Naive B cell (primary cell): Measurements from ENCODE around the gene JPH4. TPM values are rescaled to one million over a fixed set of nuclear protein-coding genes. Genes with fewer than 3 reads are reported as not detected.
"Not testable (repeated sequence)": the region's sequence is repeated elsewhere in the genome, so short reads cannot be mapped to it uniquely, and the experiment has no call there.

Experiments
- ATAC-seq, 2 donors: fragments of 150-1000 bp; cut with Tn5 transposase; 2 replicates each; pipeline ENCODE4 v1.10.0; 2021; ENCODE audit warnings: low read depth in 2 of 2, mild to moderate bottlenecking in 2 of 2, moderate library complexity in 2 of 2
- DNase-seq: peaks from one replicate; pipeline ENCODE4 v3.0.0; 2022
- H3K27ac Mint-ChIP-seq, 6 donors: one replicate each; pipeline ENCODE4 v1.8.0; 2020 to 2022; ENCODE audit warnings: mild to moderate bottlenecking in 6 of 6, mixed read lengths in 6 of 6, moderate library complexity in 5 of 6, inconsistent platforms in 2 of 6
- H3K27me3 Mint-ChIP-seq, 3 donors: one replicate each; pipeline ENCODE4 v1.8.0; 2021 to 2022; ENCODE audit warnings: mixed read lengths in 3 of 3, mild to moderate bottlenecking in 1 of 3
- H3K36me3 Mint-ChIP-seq, 2 donors: one replicate each; pipeline ENCODE4 v1.8.0; 2020 to 2022; ENCODE audit warnings: mixed read lengths in 2 of 2, inconsistent platforms in 1 of 2, mild to moderate bottlenecking in 1 of 2
- H3K4me1 Mint-ChIP-seq, 3 donors: one replicate each; pipeline ENCODE4 v1.8.0; 2020 to 2022; ENCODE audit warnings: mixed read lengths in 3 of 3, inconsistent platforms in 1 of 3, mild to moderate bottlenecking in 1 of 3, moderate library complexity in 1 of 3
- H3K4me3 Mint-ChIP-seq, 8 donors: one replicate each; pipeline ENCODE4 v1.8.0; 2020 to 2022; ENCODE audit warnings: mild to moderate bottlenecking in 8 of 8, mixed read lengths in 8 of 8, moderate library complexity in 8 of 8, inconsistent platforms in 2 of 8
- H3K9me3 Mint-ChIP-seq, 7 donors: one replicate each; pipeline ENCODE4 v1.8.0; 2020 to 2022; ENCODE audit warnings: mixed read lengths in 7 of 7, mild to moderate bottlenecking in 5 of 7, inconsistent platforms in 2 of 7, moderate library complexity in 1 of 7
- polyA plus RNA-seq, 6 donors: library from polyadenylated mRNA; unstranded; fragments of 300-500 nt; fragmentation: Illumina TruSeq; gene quantifications; one replicate each; pipeline ENCODE4 v1.2.3, GENCODE V29; 2021; ENCODE audit warnings: low read depth in 6 of 6

The JPH4 gene
- polyA plus RNA-seq, 6 donors from 2014 or later = 0.09 to 1.3 (median 0.17) TPM; not detected in 3

DNA sequence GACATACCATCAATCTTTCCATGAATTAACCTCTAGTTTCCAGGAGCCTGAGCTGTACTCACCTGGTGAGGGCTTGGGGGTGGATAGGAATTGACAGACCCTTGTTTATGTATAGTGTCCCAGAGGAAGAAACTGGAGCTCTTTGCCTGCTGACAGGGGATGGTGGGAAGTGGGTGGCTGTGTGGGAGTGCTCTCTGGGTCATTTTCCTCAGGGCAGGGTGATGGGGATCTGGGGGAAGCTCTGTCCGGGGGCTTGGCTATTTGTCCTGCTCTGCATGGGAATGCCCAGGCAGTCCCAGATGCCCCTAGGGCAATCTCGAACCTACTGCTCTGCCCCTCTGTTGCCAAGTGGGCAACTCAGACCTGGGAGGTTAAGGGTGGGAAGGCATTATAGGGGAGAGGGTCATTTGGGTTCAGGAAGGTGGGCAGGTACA, 35.8 kb upstream of the JPH4 start:
- Mint-ChIP-seq H3K4me1 (no peaks in the 10 kb centered on the region), H3K4me3 (no peak overlapping the region), H3K9me3 (peaks cover 0 to 2% (median 0%) of the 10 kb centered on the region in 7 donors), H3K27me3 (peaks cover 19 to 26% (median 25%) of the 10 kb centered on the region in 3 donors), H3K27ac (no peak overlapping the region), H3K36me3 (no peaks in the 10 kb centered on the region)
- DNase-seq (no peak), ATAC-seq (no peak)

DNA sequence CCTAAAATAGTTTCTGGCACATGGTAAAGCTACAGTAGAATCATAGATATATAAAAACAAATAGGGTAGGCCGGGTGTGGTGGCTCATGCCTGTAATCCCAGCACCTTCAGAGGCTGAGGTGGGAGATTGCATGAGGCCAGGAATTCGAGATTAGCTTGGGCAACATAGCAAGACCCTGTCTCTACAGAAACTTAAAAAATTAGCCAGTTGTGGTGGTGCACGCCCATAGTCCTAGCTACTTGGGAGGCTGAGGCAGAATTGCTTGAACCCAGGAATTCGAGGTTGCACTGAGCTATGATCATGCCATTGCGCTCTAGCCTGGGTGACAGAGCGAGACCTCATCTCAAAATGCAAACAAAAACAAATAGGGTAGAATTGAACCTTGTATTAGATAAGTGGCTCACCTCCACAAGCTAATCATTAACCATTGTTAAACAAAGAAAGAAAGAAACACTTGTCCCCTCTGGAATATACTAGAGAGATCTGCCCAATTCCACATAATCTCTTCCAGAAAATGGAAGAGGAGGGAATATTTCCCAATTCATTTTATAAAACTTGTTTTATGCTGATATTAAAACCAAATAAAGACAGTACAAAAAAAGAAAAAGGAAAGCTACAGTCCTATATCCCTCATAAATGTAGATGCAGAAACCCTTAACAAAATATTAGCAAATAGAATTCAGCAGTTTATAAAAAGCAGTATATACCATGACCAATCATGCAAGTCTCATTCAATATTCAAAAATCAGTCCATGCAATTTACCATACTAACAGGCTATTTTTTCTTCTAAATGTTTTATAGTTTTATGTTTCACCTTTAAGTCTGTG, 34.9 kb upstream of the JPH4 start:
- H3K27ac Mint-ChIP-seq = no peak overlapping the region
- DNase-seq = no peak
- no peaks in the 10 kb centered on the region for H3K36me3 Mint-ChIP-seq
- H3K4me1 Mint-ChIP-seq = no peaks in the 10 kb centered on the region
- peaks cover 0 to 4% (median 0%) of the 10 kb centered on the region in 7 donors for H3K9me3 Mint-ChIP-seq
- no peak overlapping the region for H3K4me3 Mint-ChIP-seq
- peaks cover 19 to 33% (median 21%) of the 10 kb centered on the region in 3 donors for H3K27me3 Mint-ChIP-seq
- ATAC-seq = no peak

DNA sequence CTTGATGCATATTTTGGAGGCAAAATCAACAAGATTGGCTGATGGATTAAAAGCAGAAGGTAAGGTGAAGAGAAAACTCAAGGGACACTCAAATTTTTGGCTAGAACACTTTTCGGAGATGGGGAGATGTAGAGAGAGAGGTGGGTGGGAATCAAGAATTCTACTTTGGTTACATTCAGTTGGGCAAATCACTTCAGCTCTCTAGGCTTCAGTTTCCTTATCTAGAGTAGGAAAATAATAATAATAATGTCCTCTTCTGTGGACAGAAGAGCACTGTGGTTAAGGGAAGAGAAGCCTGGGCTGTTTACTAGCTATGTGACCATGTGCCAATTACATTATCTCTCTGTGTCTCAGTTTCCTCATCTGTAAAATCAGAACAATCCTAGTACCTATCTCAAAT, 34.2 kb upstream of the JPH4 start:
- DNase-seq (no peak), ATAC-seq (no peak)
- Mint-ChIP-seq H3K9me3 (peaks cover 0 to 4% (median 0%) of the 10 kb centered on the region in 7 donors), H3K4me1 (no peaks in the 10 kb centered on the region), H3K27ac (no peak overlapping the region), H3K27me3 (peaks cover 17 to 33% (median 19%) of the 10 kb centered on the region in 3 donors), H3K4me3 (no peak overlapping the region), H3K36me3 (no peaks in the 10 kb centered on the region)

DNA sequence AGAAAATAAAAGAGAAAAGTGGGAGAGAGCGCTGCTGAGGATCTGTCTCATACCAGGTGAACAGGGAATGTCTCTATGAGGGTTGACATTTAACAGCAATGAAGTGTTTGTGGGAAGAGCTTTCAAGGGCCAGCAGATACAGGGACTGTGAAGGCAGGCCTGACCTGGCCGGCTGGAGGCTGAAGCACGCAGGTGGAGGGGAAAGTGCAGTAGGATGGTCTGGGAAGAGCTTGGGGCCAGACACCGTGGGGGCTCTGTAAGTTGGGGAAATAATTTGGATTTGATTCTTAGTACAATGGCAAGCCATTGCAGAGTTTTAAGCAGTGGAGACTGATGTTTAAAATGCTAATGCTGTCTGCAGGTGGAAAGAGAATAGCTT, 33.8 kb upstream of the JPH4 start:
- H3K9me3 Mint-ChIP-seq = peaks cover 0 to 4% (median 0%) of the 10 kb centered on the region in 7 donors
- ATAC-seq (no peak), DNase-seq (no peak)
- no peaks in the 10 kb centered on the region for H3K4me1 Mint-ChIP-seq
- no peaks in the 10 kb centered on the region for H3K36me3 Mint-ChIP-seq
- H3K4me3 Mint-ChIP-seq = no peak overlapping the region
- H3K27ac Mint-ChIP-seq = no peak overlapping the region
- peaks cover 17 to 37% (median 19%) of the 10 kb centered on the region in 3 donors for H3K27me3 Mint-ChIP-seq

DNA sequence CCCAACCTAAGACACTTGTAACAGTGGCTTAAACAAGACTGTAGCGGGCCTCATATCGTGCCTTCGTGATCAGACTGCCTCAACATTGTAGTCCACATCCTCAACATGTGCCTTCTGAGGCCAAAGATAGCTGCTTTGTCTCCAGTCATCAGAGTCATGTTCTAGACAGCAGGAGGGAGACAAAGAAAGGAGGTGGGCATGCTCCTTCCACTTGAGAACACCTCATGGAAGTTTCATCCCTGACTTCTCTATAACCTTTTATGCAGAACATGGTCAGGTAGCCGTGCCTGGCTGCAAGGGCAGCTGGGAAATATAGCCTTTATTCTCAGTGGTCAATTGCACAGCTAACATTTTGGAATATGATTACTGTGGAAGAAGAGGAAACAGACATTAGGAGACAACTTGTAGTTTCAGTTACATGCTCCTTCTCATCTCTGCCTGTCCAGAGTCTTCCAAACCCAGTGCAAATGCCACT, 32.3 kb upstream of the JPH4 start:
- no peaks in the 10 kb centered on the region for H3K36me3 Mint-ChIP-seq
- H3K27me3 Mint-ChIP-seq = peaks cover 23 to 51% (median 25%) of the 10 kb centered on the region in 3 donors
- DNase-seq (no peak), ATAC-seq (no peak)
- H3K4me1 Mint-ChIP-seq = no peaks in the 10 kb centered on the region
- no peak overlapping the region for H3K4me3 Mint-ChIP-seq
- H3K9me3 Mint-ChIP-seq = peaks cover 0 to 4% (median 0%) of the 10 kb centered on the region in 7 donors
- no peak overlapping the region for H3K27ac Mint-ChIP-seq

DNA sequence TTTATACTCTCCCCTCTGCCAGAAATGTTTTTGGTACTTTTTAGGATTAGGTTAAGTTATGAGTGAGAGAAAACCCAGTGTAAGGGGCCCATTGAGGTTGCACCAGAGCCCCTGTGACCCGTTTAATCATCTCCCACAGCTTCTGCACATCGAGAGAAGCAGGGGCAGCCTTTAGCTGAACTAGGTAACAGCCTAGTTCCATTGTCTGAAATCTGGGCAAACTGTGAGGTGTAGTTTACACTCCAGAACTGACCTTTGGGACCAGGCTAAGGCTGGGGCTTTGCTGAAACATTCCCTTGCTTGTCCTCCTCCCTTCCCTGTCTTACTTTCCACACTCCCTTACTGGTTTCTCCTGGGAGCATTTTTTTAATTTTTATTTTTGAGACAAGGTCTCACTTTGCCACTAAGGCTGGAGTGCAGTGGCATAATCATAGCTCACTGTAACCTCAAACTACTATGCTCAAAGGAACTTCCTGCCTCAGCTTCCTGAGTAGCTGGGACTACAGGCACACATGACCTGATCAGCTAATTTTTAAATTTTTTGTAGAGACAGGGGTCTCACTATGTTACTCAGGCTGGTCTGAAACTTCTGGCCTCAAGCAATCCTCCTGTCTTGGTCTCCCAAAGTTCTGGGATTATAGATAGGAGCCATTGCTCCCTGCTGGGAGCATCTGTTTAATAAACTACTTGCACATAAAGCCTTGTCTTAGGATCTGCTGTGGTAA, 31.7 kb upstream of the JPH4 start:
- ATAC-seq = no peak
- Mint-ChIP-seq H3K4me3 (no peak overlapping the region), H3K4me1 (no peaks in the 10 kb centered on the region), H3K27me3 (peaks cover 23 to 51% (median 25%) of the 10 kb centered on the region in 3 donors), H3K9me3 (peaks cover 0 to 4% (median 0%) of the 10 kb centered on the region in 7 donors), H3K27ac (no peak overlapping the region), H3K36me3 (no peaks in the 10 kb centered on the region)
- no peak for DNase-seq

DNA sequence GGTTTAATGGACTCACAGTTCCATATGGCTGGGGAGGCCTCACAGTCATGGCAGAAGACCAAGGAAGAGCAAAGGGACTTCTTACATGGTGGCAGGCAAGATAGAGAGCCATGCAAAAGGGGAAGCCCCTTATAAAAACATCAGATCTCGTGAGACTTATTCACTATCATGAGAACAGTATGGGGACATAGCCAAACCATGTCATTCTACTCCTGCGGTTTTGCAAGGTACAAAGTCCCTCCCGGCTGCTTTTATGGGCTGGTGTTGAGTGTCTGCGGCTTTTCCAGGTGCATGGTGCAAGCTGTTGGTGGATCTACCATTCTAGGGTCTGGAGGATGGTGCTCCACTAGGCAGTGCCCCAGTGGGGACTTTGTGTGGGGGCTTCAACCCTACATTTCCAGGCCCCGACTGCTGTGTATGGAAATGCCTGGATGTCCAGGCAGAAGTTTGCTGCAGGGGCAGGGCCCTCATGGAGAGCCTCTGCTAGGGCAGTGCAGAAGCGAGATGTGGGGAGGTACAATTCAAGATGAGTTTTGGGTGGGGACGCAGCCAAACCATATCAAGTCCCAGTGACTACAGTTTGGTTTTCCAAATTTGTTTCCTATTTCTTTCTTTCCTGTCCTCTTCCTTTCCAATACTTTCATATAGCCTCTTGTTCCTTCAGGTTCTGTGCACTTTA, 31.0 kb upstream of the JPH4 start:
- H3K27ac Mint-ChIP-seq, H3K9me3 Mint-ChIP-seq, H3K4me1 Mint-ChIP-seq, ATAC-seq, H3K4me3 Mint-ChIP-seq, H3K36me3 Mint-ChIP-seq, DNase-seq: not testable (repeated sequence)
- H3K27me3 Mint-ChIP-seq = peaks cover 23 to 46% (median 23%) of the 10 kb centered on the region in 3 donors

DNA sequence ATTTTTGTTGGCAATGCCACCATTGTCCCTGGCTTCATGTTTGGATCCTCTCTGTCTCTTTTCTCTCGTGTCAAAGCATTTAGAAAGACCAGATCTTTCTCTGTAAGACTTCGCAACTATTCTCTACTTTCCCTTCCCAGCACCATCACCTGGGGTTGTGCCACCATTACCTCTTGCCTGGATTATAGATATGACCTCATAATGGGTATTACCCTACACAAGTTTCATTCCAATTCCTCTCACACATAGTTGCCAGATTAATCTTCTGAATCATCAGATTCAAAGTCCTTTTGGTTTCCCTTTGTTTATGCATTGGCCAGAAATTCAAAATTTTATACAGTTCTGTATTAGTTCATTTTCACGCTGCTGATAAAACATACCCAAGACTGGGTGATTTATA, 30.4 kb upstream of the JPH4 start:
- no peak for ATAC-seq
- Mint-ChIP-seq H3K4me1 (no peaks in the 10 kb centered on the region), H3K36me3 (no peaks in the 10 kb centered on the region), H3K27me3 (peaks cover 18 to 40% (median 22%) of the 10 kb centered on the region in 3 donors), H3K27ac (no peak overlapping the region), H3K9me3 (peaks cover 0 to 4% (median 0%) of the 10 kb centered on the region in 7 donors), H3K4me3 (no peak overlapping the region)
- DNase-seq = no peak

DNA sequence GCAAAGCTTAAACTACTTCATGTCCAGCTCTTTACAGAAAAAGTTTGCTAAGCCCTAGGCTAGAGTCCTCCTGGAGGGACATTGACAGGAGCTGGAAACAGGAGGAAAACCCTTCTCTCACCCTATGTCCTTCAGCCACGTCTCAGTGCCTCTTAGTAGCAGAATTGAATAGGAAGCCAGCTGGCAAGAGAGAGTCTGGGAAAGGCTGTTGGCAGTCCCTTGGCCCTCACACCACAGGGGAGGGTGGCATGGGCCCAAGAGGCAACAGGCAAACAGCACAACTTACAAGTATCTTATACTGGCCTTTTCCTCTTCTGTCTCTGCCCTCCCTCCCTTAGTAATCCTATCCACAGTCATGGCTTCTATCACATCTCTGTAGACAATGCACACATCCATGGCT, 29.9 kb upstream of the JPH4 start:
- Mint-ChIP-seq H3K9me3 (peaks cover 0 to 4% (median 0%) of the 10 kb centered on the region in 7 donors), H3K27ac (no peak overlapping the region), H3K4me3 (no peak overlapping the region), H3K4me1 (no peaks in the 10 kb centered on the region), H3K36me3 (no peaks in the 10 kb centered on the region), H3K27me3 (peaks cover 14 to 39% (median 19%) of the 10 kb centered on the region in 3 donors)
- no peak for DNase-seq
- ATAC-seq = no peak

DNA sequence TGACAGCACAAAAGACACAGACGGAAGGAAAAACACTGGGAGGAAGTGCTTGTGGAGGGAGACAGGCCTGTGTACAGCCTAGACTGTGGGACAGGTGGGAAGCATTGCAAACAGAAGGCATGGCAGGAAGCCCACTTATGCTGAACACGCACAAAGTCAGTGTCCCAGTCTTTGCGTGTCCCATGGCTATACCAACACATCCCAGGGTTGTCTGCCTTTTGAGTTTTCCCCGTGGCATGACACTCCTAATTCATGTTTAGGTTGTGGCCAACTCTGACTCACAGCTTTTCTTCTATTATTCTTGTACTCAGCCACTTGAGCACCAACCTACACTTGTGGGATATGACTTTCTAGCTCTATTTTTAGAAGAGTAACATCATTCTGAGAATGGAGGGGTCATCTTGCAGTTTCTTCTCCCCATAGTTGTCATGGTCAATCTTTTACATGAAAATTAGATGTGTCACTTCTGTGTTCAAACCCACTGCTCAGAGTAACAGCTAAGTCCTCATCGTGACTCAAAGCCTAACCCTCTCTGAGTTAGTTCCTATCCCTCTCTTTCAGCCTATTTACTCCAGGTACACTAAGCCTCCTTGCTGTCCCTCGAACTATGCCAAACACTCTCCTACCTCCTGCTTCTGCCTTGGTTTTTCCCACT, 27.5 kb upstream of the JPH4 start:
- ATAC-seq = no peak
- Mint-ChIP-seq H3K36me3 (no peaks in the 10 kb centered on the region), H3K9me3 (peaks cover 0 to 4% (median 0%) of the 10 kb centered on the region in 7 donors), H3K4me1 (no peaks in the 10 kb centered on the region), H3K27ac (no peak overlapping the region), H3K27me3 (peaks cover 5 to 33% (median 10%) of the 10 kb centered on the region in 3 donors), H3K4me3 (no peak overlapping the region)
- DNase-seq = no peak

DNA sequence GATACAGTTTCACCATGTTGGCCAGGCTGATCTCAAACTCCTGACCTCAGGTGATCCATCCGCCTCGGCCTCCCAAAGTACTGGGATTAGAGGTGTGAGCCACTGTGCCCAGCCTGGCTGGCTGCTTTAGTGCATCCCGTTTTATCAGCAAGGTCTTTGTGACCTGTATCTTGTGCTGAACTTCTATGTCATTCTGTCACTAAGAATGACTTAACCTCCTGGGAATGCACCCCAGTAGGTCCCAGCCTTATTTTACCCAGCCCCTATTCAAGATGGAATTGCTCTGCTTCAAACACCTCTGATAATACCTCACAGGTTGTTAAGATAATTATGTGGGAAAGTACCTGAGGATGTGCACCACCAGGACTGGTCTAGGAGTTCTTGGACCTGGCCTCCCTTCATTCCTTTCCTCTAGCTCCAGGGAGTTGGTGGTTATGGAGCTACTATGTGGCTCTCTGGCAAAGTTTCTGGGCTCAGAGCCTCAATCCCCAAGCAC, 26.1 kb upstream of the JPH4 start:
- no peak for ATAC-seq
- peaks cover 1 to 8% (median 4%) of the 10 kb centered on the region in 7 donors for H3K9me3 Mint-ChIP-seq
- no peak overlapping the region for H3K27ac Mint-ChIP-seq

DNA sequence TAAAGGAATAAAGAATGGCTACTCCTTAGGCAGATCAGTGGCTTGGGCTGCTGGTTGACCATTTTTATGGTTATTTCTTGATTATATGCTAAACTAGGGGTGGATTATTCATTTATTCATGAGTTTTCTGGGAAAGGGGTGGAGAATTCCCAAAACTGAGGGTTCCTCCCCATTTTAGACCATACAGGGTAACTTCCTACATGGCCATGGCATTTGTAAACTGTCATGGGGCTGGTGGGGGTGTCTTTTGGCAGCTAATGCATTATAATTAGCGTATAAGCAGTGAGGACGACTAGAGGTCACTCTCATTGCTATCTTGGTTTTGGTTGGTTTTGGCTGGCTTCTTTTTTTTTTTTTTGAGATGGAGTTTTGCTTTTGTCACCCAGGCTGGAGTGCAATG, 25.6 kb upstream of the JPH4 start:
- Mint-ChIP-seq H3K9me3 (peaks cover 4 to 14% (median 6%) of the 10 kb centered on the region in 7 donors), H3K27ac (no peak overlapping the region), H3K27me3 (peaks cover 20 to 42% (median 21%) of the 10 kb centered on the region in 3 donors), H3K36me3 (peaks cover 5 to 15% of the 10 kb centered on the region in 2 donors), H3K4me3 (no peak overlapping the region), H3K4me1 (no peaks in the 10 kb centered on the region)
- no peak for DNase-seq
- ATAC-seq = no peak

More for the DNA sequence above, 26.1 kb upstream of the JPH4 start:
- no peak for DNase-seq
- Mint-ChIP-seq H3K4me1 (no peaks in the 10 kb centered on the region), H3K36me3 (peaks cover 0 to 9% of the 10 kb centered on the region in 2 donors), H3K4me3 (no peak overlapping the region), H3K27me3 (peaks cover 15 to 43% (median 15%) of the 10 kb centered on the region in 3 donors)

DNA sequence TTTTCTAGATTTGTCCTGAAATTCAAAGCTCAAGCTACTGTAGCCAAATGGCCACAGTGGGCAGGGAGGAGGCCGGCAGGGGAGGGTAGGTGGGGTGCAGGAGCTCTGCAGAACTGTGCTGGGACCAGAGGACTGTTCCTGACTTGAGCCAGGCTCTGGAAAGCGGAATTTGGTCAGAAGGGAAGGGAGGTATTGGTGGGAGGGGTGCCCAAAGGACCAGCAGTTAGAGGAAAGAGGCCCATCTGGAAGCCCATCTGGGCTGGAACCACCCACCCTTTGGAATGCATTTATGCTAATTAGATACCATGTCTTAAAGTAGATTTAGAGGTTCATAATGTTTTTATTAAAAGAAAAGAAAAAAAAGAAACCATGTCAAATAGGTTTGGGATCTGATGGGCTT, 24.5 kb upstream of the JPH4 start:
- H3K4me1 Mint-ChIP-seq = no peaks in the 10 kb centered on the region
- no peak overlapping the region for H3K4me3 Mint-ChIP-seq
- DNase-seq = no peak
- H3K27me3 Mint-ChIP-seq = peaks cover 23 to 35% (median 28%) of the 10 kb centered on the region in 3 donors
- H3K27ac Mint-ChIP-seq = no peak overlapping the region
- ATAC-seq = no peak
- H3K9me3 Mint-ChIP-seq = peaks cover 4 to 17% (median 6%) of the 10 kb centered on the region in 7 donors
- H3K36me3 Mint-ChIP-seq = peaks cover 5 to 15% of the 10 kb centered on the region in 2 donors
